ENCODE measurements around the gene TLDC2.

The TLDC2 gene

DNA sequence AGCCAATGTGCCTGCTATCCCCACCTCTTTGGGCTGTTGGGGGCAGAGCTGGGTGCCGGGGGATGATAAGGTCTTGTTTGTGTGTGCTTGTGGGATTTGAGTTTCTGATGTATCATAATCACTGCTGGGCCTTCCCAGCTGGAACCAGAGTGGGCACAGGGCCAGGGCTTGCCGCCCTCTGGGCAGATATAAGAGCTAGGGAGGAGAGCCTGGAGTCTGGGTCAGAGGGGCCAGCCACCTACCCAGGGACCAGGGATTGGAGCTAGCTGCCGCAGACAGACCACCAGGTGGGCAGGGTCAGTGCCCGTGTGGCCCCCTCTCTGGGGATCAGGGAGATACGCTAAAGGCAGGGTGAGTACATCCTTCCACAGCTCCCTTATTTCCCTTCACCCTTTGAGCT lies 3.1 kb upstream of the TLDC2 start:
- no peak for TF ChIP-seq GATA3 (IDR thresholded peaks at IDR 0.05; ENCODE audit: low read depth, low read length)
- TF ChIP-seq GATA2 (IDR thresholded peaks at IDR 0.05; ENCODE audit: low read depth, low read length) = peak; percentile 42; the same call in 1 of the 2 replicates

DNA sequence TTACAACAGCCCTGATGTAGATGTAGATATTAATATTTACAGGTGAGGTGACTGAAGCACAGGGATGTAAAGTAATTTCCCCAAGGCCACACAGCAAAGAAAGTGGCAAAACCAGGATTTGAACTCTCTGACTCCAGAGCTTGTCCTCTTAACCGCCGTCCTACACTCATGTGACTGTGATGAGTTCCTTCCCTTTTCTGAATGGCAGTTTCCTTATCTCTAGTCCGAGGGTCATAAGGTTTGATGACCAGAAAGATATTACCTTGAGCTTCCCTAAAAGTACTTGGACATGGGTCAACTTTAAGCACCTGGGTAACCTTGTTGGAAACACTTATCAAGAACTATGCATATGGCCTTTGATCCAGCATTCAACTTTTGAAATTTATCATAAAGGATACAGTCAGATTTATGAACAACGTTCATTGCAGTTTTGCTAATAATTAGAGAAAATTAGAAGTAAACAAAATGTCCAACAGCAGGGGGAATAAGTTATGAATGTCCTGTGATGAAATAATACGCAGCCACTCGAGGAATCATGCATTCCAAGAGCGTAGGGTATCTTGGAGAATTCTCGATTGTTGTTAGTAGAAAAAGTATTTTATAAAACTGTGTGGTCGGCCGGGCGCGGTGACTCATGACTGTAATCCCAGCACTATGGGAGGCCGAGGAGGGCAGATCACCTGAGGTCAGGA lies 2.3 kb upstream of the TLDC2 start:
- TF ChIP-seq GATA2 (IDR thresholded peaks at IDR 0.05; ENCODE audit: low read depth, low read length) = no peak
- no peak for TF ChIP-seq GATA3 (IDR thresholded peaks at IDR 0.05; ENCODE audit: low read depth, low read length)

DNA sequence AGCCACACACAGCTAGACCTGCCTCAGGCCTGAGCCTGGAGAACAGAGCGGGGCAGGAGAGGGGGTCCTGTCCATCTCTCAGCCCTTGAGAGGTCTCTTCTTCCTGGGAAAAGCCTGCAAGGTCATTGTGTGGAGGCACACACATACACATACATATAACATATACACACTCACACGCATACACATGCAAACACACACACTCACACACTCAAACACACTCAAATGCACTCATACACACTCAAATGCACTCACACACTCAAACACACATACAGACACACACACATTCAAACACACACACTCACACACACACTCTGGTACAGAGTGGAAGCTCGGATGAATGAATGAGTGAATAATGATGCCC lies 515 bp downstream of the TLDC2 start:
- TF ChIP-seq GATA3 (IDR thresholded peaks at IDR 0.05; ENCODE audit: low read depth, low read length) (no peak), GATA2 (IDR thresholded peaks at IDR 0.05; ENCODE audit: low read depth, low read length) (no peak)

DNA sequence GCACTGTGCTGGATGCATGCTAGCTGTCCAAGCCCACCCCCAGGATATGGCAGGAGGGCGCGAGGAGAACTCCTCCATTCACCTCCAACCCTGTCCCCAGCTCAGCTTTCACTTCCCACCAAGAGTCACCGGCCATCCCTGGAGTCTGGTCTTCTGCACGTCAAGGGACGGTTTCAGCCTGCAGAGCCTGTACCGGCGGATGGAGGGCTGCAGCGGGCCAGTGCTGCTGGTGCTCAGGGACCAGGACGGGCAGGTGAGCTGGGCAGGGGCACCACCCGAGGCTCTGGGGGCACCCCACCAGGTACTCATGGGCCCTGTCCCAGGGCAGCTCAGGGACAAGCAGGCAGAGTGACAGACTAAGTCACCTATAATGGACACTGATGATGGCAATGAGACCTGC lies 3.0 kb downstream of the TLDC2 start:
- TF ChIP-seq GATA3 (IDR thresholded peaks at IDR 0.05; ENCODE audit: low read depth, low read length) (no peak), GATA2 (IDR thresholded peaks at IDR 0.05; ENCODE audit: low read depth, low read length) (no peak)

DNA sequence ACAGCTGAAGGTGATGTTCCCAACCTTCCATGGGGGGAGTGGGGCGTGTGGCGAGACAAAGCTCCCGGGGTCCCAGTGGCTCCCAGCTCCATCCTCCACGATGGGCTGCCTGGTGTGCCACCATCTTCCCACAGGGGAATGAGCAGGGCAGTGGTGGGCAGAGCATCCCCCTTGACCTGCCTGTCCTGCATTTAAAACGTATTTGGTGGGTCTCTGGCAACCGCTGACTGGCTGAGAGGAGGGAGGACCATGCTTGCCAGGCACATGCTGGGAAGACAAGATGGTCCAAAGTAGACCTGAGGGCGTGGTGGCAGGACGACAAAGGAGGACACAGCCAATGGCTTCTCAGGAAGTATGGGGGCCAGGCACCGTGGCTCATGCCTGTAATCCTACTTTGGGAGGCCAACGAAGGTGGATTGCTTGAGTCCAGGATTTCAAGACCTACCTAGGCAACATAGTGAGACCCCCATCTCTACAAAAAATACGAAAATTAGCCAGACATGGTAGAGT lies 4.9 kb downstream of the TLDC2 start:
- no peak for TF ChIP-seq GATA2 (IDR thresholded peaks at IDR 0.05; ENCODE audit: low read depth, low read length)

DNA sequence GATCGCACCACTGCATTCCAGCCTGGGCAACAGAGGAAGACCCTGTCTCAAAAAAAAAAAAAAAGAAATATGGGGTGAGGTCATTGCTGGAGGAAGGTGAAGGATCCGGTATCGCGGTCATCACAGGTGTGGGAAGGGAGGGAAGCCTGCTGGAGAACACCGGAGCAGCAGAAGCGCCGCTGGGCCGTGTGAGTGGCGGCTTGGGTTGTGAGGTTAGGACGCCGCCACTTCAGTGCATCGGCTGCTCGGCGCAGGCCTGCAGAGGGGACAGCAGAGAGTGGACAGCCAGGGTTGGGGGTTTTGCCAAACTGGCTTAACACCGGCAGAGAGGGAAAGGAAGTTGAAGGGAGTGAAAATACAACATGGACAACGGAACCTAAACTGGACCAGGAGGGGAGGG lies 5.4 kb downstream of the TLDC2 start:
- TF ChIP-seq GATA3 (IDR thresholded peaks at IDR 0.05; ENCODE audit: low read depth, low read length) (no peak), GATA2 (IDR thresholded peaks at IDR 0.05; ENCODE audit: low read depth, low read length) (no peak)

DNA sequence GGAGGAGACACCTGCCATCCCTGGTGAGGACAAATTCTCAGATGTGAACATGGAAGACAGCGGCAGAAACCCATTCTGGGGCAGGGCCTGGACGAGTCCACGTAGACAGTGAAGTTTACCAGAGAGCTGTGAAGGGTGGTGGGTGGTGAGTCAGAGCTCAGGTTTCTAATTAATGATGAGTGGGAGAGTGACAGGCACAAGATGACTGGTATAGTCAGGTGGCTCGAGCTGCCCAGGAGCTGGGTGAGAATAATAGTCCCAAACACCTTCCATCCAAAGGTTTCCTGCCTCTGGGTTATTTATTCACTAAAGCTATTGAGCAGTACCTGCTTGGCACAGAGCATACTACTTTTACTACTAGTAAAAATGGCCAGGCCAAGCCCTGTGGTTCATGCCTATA lies 6.0 kb downstream of the TLDC2 start:
- TF ChIP-seq GATA2 (IDR thresholded peaks at IDR 0.05; ENCODE audit: low read depth, low read length) (no peak), GATA3 (IDR thresholded peaks at IDR 0.05; ENCODE audit: low read depth, low read length) (no peak)

DNA sequence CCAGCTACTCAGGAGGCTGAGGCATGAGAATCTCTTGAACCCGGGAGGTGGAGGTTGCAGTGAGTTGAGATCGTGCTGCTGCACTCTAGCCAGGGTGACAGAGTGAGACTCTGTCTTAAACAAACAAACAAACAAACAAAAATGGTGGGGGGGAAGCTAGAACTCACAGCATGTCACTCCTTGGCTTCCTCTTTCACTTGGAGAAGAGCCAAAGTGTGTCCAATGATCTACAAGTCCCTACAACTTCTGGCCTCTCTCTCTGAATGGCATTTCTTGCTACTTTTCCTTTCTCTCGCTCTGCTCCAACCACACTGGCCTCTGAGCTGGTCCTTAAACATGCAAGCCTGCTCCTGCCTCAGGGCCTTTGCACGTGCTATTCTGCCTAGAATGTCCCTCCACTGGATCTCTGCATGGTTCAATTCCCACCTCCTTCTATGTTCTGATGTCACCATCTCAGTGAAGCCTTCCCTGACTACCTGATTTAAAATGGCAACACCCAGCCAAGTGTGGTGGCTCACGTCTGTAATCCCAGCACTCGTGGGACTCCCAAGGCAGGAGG lies 8.1 kb downstream of the TLDC2 start:
- TF ChIP-seq GATA3 (IDR thresholded peaks at IDR 0.05; ENCODE audit: low read depth, low read length) (no peak), GATA2 (IDR thresholded peaks at IDR 0.05; ENCODE audit: low read depth, low read length) (no peak)

DNA sequence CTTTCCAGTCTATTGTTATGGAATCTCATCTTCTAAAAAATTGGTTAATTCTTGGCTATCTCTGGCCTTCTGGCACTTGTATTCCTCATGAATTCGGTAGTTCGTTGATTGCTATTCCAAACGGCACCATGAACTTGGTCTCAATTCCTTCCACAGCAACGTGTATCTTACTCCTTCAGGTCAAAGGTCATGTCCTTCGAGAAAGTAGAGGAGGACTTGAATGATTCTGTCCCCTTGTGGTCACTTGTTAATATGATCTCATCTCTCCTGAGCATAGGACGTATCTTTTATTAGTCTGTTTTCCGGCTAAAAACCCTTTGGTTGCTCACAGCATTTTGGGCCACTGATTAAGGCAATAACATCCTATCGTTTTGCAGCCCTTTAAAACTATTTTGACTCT lies 9.4 kb downstream of the TLDC2 start:
- TF ChIP-seq GATA2 (IDR thresholded peaks at IDR 0.05; ENCODE audit: low read depth, low read length) (no peak), GATA3 (IDR thresholded peaks at IDR 0.05; ENCODE audit: low read depth, low read length) (no peak)

DNA sequence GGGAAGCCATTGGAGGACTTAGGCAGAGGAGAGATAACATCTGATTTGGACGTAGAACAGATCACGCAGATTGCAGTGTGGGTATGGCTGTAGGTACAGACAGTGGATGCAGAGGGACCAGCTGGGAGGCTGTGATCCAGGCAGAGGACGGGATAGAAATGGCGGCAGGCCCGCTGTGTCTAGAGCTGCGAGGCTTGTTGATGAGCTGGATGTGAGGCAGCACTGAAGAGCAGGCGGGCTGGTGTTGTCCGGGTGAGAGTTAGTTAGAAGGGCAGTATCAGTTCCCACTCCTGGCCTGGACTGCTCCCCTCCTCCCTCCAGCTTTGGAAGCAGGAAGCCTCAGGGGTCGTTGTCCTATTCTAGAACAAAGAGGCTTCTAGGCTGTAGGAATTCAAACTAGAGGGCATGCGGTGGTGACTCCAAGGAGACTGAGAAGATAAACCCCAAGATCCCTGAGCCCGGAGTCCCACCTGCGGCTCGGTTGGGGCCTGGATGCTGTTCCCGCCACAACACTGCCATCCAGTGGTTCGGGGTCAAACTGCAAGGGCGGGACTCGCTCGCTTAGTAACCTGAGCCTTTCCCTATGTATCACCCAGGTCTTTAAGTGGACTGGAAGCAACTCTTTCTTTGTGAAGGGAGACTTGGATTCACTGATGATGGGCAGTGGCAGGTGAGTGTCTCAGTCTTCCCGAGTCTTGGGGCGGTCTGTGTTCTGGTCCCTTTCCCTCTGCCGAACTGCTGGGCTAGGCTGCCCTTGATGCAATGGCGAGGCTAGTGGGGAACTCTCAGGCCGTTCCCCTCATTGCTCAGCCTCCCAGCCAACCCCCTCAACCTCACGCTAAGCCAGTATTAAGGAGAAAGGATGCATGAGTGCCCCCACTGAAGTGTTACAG lies 11.2 kb downstream of the TLDC2 start:
- TF ChIP-seq GATA3 (IDR thresholded peaks at IDR 0.05; ENCODE audit: low read depth, low read length) (no peak), GATA2 (IDR thresholded peaks at IDR 0.05; ENCODE audit: low read depth, low read length) (peak; percentile 42; the same call in 1 of the 2 replicates)

DNA sequence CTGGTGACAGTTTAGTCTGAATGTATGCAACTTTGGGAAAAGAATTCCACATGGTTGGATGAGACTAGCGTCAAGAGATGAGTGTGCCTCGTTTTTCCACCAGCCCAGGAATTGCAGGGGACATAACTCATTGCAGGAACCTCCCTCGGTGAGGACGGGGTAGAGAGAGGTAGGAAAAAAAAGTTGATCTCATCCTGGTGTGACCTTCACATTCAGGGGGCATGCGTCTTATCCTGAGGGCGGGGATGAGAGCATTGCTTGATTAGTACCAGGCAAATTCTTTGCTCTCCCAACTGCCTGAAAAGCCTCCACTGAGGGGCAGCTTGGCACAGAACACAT lies 11.8 kb downstream of the TLDC2 start:
- TF ChIP-seq GATA2 (IDR thresholded peaks at IDR 0.05; ENCODE audit: low read depth, low read length) (no peak), GATA3 (IDR thresholded peaks at IDR 0.05; ENCODE audit: low read depth, low read length) (no peak)

DNA sequence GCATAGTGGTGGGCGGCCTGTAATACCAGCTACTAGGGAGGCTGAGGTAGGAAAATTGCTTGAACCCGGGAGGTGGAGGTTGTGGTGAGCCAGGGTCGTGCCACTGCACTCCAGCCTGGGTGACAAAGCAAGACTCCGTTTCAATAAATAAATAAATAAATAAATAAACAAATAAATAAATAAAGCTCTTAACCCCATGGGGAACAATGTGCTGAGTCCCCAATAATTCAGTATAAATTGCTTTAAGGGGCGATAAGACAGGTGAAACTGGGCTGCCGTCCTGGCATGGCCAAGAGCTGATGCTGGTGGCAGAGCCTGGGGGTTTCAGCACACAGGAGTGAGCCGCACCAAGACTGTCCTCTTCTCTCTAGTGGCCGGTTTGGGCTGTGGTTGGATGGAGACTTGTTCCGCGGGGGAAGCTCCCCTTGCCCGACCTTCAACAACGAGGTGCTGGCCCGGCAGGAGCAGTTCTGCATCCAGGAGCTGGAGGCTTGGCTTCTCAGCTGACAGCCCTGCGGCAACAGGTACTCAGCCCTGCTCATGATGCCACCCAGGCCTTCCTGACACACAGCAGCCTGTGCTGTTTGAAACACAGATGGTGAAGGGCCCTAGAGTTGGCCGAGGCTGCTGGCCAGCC lies 13.1 kb downstream of the TLDC2 start:
- TF ChIP-seq GATA3 (IDR thresholded peaks at IDR 0.05; ENCODE audit: low read depth, low read length) = no peak
- TF ChIP-seq GATA2 (IDR thresholded peaks at IDR 0.05; ENCODE audit: low read depth, low read length) = no peak

DNA sequence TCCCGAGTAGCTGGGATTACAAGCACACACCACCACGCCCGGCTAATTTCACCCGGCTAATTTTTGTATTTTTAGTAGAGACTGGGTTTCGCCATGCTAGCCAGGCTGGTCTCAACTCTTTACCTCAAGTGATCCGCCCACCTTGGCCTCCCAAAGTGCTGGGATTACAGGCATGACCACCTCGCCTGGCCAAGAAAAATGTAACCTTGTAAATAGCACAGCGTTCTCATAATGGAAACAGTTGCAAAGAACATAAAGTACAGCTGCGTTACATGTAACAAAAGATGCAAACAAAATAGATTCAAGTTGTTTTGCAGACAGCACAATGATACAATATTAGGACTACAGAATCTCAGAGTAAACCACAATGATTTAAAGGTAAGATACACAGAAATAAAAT lies 14.6 kb downstream of the TLDC2 start:
- no peak for TF ChIP-seq GATA2 (IDR thresholded peaks at IDR 0.05; ENCODE audit: low read depth, low read length)
- TF ChIP-seq GATA3 (IDR thresholded peaks at IDR 0.05; ENCODE audit: low read depth, low read length) = no peak

DNA sequence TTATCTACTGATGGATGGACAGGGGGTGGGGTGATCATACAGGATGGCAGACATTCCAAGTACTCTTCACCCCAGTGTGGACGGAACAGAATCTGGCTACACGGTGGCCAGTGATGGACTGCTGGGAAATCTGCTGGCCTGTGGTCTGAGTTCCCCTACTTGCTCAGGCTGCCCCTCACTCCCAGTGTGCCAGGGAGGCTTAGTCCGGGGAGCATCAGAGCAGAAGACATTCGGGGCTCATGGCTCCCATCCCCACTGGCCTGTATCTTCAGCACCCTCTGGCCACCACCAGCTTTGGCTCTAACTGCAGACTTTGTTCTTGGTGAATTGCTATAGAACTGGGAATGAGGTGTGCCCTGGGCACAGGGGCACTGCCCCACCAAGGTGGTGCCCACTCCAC lies 15.3 kb downstream of the TLDC2 start:
- TF ChIP-seq GATA2 (IDR thresholded peaks at IDR 0.05; ENCODE audit: low read depth, low read length) = no peak
- no peak for TF ChIP-seq GATA3 (IDR thresholded peaks at IDR 0.05; ENCODE audit: low read depth, low read length)
